ENCODE data around the gene GTF3C4. TPM values are rescaled to one million over a fixed set of nuclear protein-coding genes. Genes with fewer than 3 reads are reported as not detected.
A peak's percentile ranks its signal among the peaks of the same experiment; 100 is the strongest.

GTF3C4 gene
- total and polyA plus RNA-seq, 2 donors (not counting 1 experiment from before 2014, with no cell fraction given): 6.8 to 11.4 TPM

GRCh38 chr9:132702254-132702653 is 32.0 kb downstream of the GTF3C4 start:
- H3K79me2 ChIP-seq (ENCODE audit: control insufficient read depth, insufficient read depth, low read length): no peaks in the 10 kb centered on the region
- no peak for DNase-seq (ENCODE audit: low read depth in 2 of 2)
- H3K9me3 ChIP-seq (ENCODE audit: control insufficient read depth, insufficient read depth, low read depth, low read length): no peaks in the 10 kb centered on the region
- H3K36me3 ChIP-seq (ENCODE audit: control insufficient read depth, insufficient read depth, low read length): no peaks in the 10 kb centered on the region
- H3K27ac ChIP-seq (ENCODE audit: insufficient read depth, low read length): no peak overlapping the region
- H3K4me2 ChIP-seq (ENCODE audit: extremely low read depth, insufficient read depth, low read length): no peak overlapping the region
- no peaks in the 10 kb centered on the region for H3K4me1 ChIP-seq (ENCODE audit: control insufficient read depth, extremely low read depth, insufficient read depth, low read length)
- H4K20me1 ChIP-seq (ENCODE audit: control insufficient read depth, extremely low read depth, insufficient read depth, low read length): no peaks in the 10 kb centered on the region
- no peaks in the 10 kb centered on the region for H3K27me3 ChIP-seq (ENCODE audit: control insufficient read depth, insufficient read depth, low read length)
- H3K9ac ChIP-seq (ENCODE audit: insufficient read depth, low read length): no peak overlapping the region
- H3K4me3 ChIP-seq (replicated peaks in 1 of 4; ENCODE audit: control extremely low read depth in 1 of 4, insufficient read depth in 1 of 4, low read depth in 3 of 4, low read length in 4 of 4): no peak overlapping the region
- TF ChIP-seq EZH2 (IDR thresholded peaks at IDR 0.05; ENCODE audit: low read length, missing control alignments) (no peak), CTCF (conservative IDR thresholded peaks at IDR 0.05 in 1 of 2, IDR thresholded peaks at IDR 0.05 in 1 of 2; ENCODE audit: low read depth in 1 of 2, low read length in 2 of 2) (no peak)
- no peak overlapping the region for H2AFZ ChIP-seq (ENCODE audit: low read length)

- H3K9me3 ChIP-seq (ENCODE audit: control insufficient read depth, insufficient read depth, low read depth, low read length): no peaks in the 10 kb centered on the region
- TF ChIP-seq CTCF (conservative IDR thresholded peaks at IDR 0.05 in 1 of 2, IDR thresholded peaks at IDR 0.05 in 1 of 2; ENCODE audit: low read depth in 1 of 2, low read length in 2 of 2) (no peak), EZH2 (IDR thresholded peaks at IDR 0.05; ENCODE audit: low read length, missing control alignments) (no peak)
- no peak overlapping the region for H3K9ac ChIP-seq (ENCODE audit: insufficient read depth, low read length)
- H2AFZ ChIP-seq (ENCODE audit: low read length): no peak overlapping the region
- no peak overlapping the region for H3K4me2 ChIP-seq (ENCODE audit: extremely low read depth, insufficient read depth, low read length)
- no peaks in the 10 kb centered on the region for H3K27me3 ChIP-seq (ENCODE audit: control insufficient read depth, insufficient read depth, low read length)
- H3K27ac ChIP-seq (ENCODE audit: insufficient read depth, low read length): no peak overlapping the region
- peak in 1 of 2 donors; percentile 10 for DNase-seq (ENCODE audit: low read depth in 2 of 2)
- no peak overlapping the region for H3K4me3 ChIP-seq (replicated peaks in 1 of 4; ENCODE audit: control extremely low read depth in 1 of 4, insufficient read depth in 1 of 4, low read depth in 3 of 4, low read length in 4 of 4)
- no peaks in the 10 kb centered on the region for H3K4me1 ChIP-seq (ENCODE audit: control insufficient read depth, extremely low read depth, insufficient read depth, low read length)
- H3K79me2 ChIP-seq (ENCODE audit: control insufficient read depth, insufficient read depth, low read length): no peaks in the 10 kb centered on the region
- H3K36me3 ChIP-seq (ENCODE audit: control insufficient read depth, insufficient read depth, low read length): no peaks in the 10 kb centered on the region
- no peaks in the 10 kb centered on the region for H4K20me1 ChIP-seq (ENCODE audit: control insufficient read depth, extremely low read depth, insufficient read depth, low read length)
Observed at GRCh38 chr9:132703336-132703735, 33.1 kb downstream of the GTF3C4 start.

- H3K9me3 ChIP-seq (ENCODE audit: control insufficient read depth, insufficient read depth, low read depth, low read length): no peaks in the 10 kb centered on the region
- no peaks in the 10 kb centered on the region for H3K27me3 ChIP-seq (ENCODE audit: control insufficient read depth, insufficient read depth, low read length)
- no peak overlapping the region for H3K9ac ChIP-seq (ENCODE audit: insufficient read depth, low read length)
- H3K4me2 ChIP-seq (ENCODE audit: extremely low read depth, insufficient read depth, low read length): no peak overlapping the region
- no peak overlapping the region for H2AFZ ChIP-seq (ENCODE audit: low read length)
- TF ChIP-seq EZH2 (IDR thresholded peaks at IDR 0.05; ENCODE audit: low read length, missing control alignments) (no peak), CTCF (conservative IDR thresholded peaks at IDR 0.05 in 1 of 2, IDR thresholded peaks at IDR 0.05 in 1 of 2; ENCODE audit: low read depth in 1 of 2, low read length in 2 of 2) (no peak)
- H3K4me3 ChIP-seq (replicated peaks in 1 of 4; ENCODE audit: control extremely low read depth in 1 of 4, insufficient read depth in 1 of 4, low read depth in 3 of 4, low read length in 4 of 4): no peak overlapping the region
- H4K20me1 ChIP-seq (ENCODE audit: control insufficient read depth, extremely low read depth, insufficient read depth, low read length): no peaks in the 10 kb centered on the region
- no peak overlapping the region for H3K27ac ChIP-seq (ENCODE audit: insufficient read depth, low read length)
- DNase-seq (ENCODE audit: low read depth in 2 of 2): no peak
- no peaks in the 10 kb centered on the region for H3K36me3 ChIP-seq (ENCODE audit: control insufficient read depth, insufficient read depth, low read length)
- no peaks in the 10 kb centered on the region for H3K79me2 ChIP-seq (ENCODE audit: control insufficient read depth, insufficient read depth, low read length)
- H3K4me1 ChIP-seq (ENCODE audit: control insufficient read depth, extremely low read depth, insufficient read depth, low read length): no peaks in the 10 kb centered on the region
Observed at GRCh38 chr9:132708239-132708638, 38.0 kb downstream of the GTF3C4 start.
